Memory B cell (primary cell): ENCODE results near the gene GRAMD1B.

Experiments
- ATAC-seq: fragments of 150-1000 bp; cut with Tn5 transposase; 2 replicates; pipeline ENCODE4 v1.10.0; 2021; ENCODE audit warnings: low read depth, mild to moderate bottlenecking, moderate library complexity
- DNase-seq, 2 donors: peaks; one replicate each; pipeline ENCODE4 v3.0.0; 2022; ENCODE audit warnings: low spot score in 2 of 2
- H3K27ac Mint-ChIP-seq: one replicate; pipeline ENCODE4 v1.8.0; 2022; ENCODE audit warnings: mild to moderate bottlenecking, moderate library complexity, mixed read lengths
- H3K27me3 Mint-ChIP-seq: one replicate; pipeline ENCODE4 v1.8.0; 2022; ENCODE audit warnings: mixed read lengths
- H3K36me3 Mint-ChIP-seq: one replicate; pipeline ENCODE4 v1.8.0; 2022; ENCODE audit warnings: mild to moderate bottlenecking, mixed read lengths
- H3K4me1 Mint-ChIP-seq: one replicate; pipeline ENCODE4 v1.8.0; 2022; ENCODE audit warnings: mixed read lengths
- H3K4me3 Mint-ChIP-seq: one replicate; pipeline ENCODE4 v1.8.0; 2022; ENCODE audit warnings: mild to moderate bottlenecking, moderate library complexity, mixed read lengths
- H3K9me3 Mint-ChIP-seq: one replicate; pipeline ENCODE4 v1.8.0; 2022; ENCODE audit warnings: mixed read lengths

GRAMD1B gene

GRCh38 chr11:123405123-123405592 is 24.9 kb upstream of the GRAMD1B start:
- no peak for DNase-seq
- no peak overlapping the region for H3K27ac Mint-ChIP-seq
- H3K4me1 Mint-ChIP-seq, result no peaks in the 10 kb centered on the region

GRCh38 chr11:123406441-123407129 is 23.5 kb upstream of the GRAMD1B start:
- Mint-ChIP-seq H3K4me3 (no peak overlapping the region), H3K27ac (no peak overlapping the region), H3K36me3 (no peaks in the 10 kb centered on the region), H3K27me3 (peaks cover 8% of the 10 kb centered on the region), H3K9me3 (no peaks in the 10 kb centered on the region), H3K4me1 (no peaks in the 10 kb centered on the region)
- no peak for ATAC-seq
- no peak for DNase-seq

More at GRCh38 chr11:123405123-123405592, 24.9 kb upstream of the GRAMD1B start:
- no peak for ATAC-seq
- Mint-ChIP-seq H3K9me3 (no peaks in the 10 kb centered on the region), H3K36me3 (no peaks in the 10 kb centered on the region), H3K27me3 (peaks cover 8% of the 10 kb centered on the region), H3K4me3 (no peak overlapping the region)

- H3K9me3 Mint-ChIP-seq, result no peaks in the 10 kb centered on the region
Observed at GRCh38 chr11:123407130-123407995, 22.7 kb upstream of the GRAMD1B start.

GRCh38 chr11:123407996-123408597 is 22.0 kb upstream of the GRAMD1B start:
- Mint-ChIP-seq H3K27me3 (peaks cover 9% of the 10 kb centered on the region), H3K4me1 (no peaks in the 10 kb centered on the region), H3K4me3 (no peak overlapping the region), H3K27ac (no peak overlapping the region), H3K9me3 (no peaks in the 10 kb centered on the region), H3K36me3 (no peaks in the 10 kb centered on the region)
- ATAC-seq, result no peak
- no peak for DNase-seq

More at GRCh38 chr11:123407130-123407995, 22.7 kb upstream of the GRAMD1B start:
- H3K27me3 Mint-ChIP-seq, result peaks cover 8% of the 10 kb centered on the region
- H3K4me1 Mint-ChIP-seq, result no peaks in the 10 kb centered on the region
- ATAC-seq (peak; percentile 21), DNase-seq (no peak)
- H3K27ac Mint-ChIP-seq, result no peak overlapping the region
- no peak overlapping the region for H3K4me3 Mint-ChIP-seq
- no peaks in the 10 kb centered on the region for H3K36me3 Mint-ChIP-seq

GRCh38 chr11:123408619-123409455 is 21.2 kb upstream of the GRAMD1B start:
- Mint-ChIP-seq H3K27me3 (peaks cover 11% of the 10 kb centered on the region), H3K4me1 (no peaks in the 10 kb centered on the region), H3K4me3 (no peak overlapping the region), H3K9me3 (no peaks in the 10 kb centered on the region), H3K36me3 (no peaks in the 10 kb centered on the region), H3K27ac (no peak overlapping the region)
- DNase-seq (no peak), ATAC-seq (no peak)

- DNase-seq (no peak), ATAC-seq (no peak)
- Mint-ChIP-seq H3K27ac (no peak overlapping the region), H3K4me1 (no peaks in the 10 kb centered on the region), H3K27me3 (peaks cover 11% of the 10 kb centered on the region), H3K9me3 (no peaks in the 10 kb centered on the region), H3K36me3 (no peaks in the 10 kb centered on the region), H3K4me3 (no peak overlapping the region)
Observed at GRCh38 chr11:123409456-123410217, 20.4 kb upstream of the GRAMD1B start.

- peaks cover 7% of the 10 kb centered on the region for H3K27me3 Mint-ChIP-seq
- ATAC-seq (no peak), DNase-seq (no peak)
- H3K4me3 Mint-ChIP-seq, result no peak overlapping the region
- no peaks in the 10 kb centered on the region for H3K36me3 Mint-ChIP-seq
- H3K27ac Mint-ChIP-seq, result no peak overlapping the region
- H3K4me1 Mint-ChIP-seq, result no peaks in the 10 kb centered on the region
- no peaks in the 10 kb centered on the region for H3K9me3 Mint-ChIP-seq
Observed at GRCh38 chr11:123410218-123410549, 19.9 kb upstream of the GRAMD1B start.

GRCh38 chr11:123413636-123414035 is 16.4 kb upstream of the GRAMD1B start:
- H3K9me3 Mint-ChIP-seq, result no peaks in the 10 kb centered on the region
- ATAC-seq, result no peak
- H3K36me3 Mint-ChIP-seq, result no peaks in the 10 kb centered on the region
- no peak for DNase-seq
- peaks cover 9% of the 10 kb centered on the region for H3K27me3 Mint-ChIP-seq
- H3K4me3 Mint-ChIP-seq, result no peak overlapping the region
- H3K4me1 Mint-ChIP-seq, result no peaks in the 10 kb centered on the region
- no peak overlapping the region for H3K27ac Mint-ChIP-seq

- H3K9me3 Mint-ChIP-seq, result no peaks in the 10 kb centered on the region
- DNase-seq (no peak), ATAC-seq (no peak)
- peaks cover 7% of the 10 kb centered on the region for H3K27me3 Mint-ChIP-seq
- H3K27ac Mint-ChIP-seq, result no peak overlapping the region
- H3K36me3 Mint-ChIP-seq, result no peaks in the 10 kb centered on the region
- H3K4me1 Mint-ChIP-seq, result no peaks in the 10 kb centered on the region
- no peak overlapping the region for H3K4me3 Mint-ChIP-seq
Observed at GRCh38 chr11:123416566-123416965, 13.5 kb upstream of the GRAMD1B start.

GRCh38 chr11:123418351-123419114 is 11.5 kb upstream of the GRAMD1B start:
- ATAC-seq (no peak), DNase-seq (no peak)
- H3K4me3 Mint-ChIP-seq, result no peak overlapping the region
- peaks cover 6% of the 10 kb centered on the region for H3K27me3 Mint-ChIP-seq
- no peaks in the 10 kb centered on the region for H3K36me3 Mint-ChIP-seq
- no peak overlapping the region for H3K27ac Mint-ChIP-seq
- H3K4me1 Mint-ChIP-seq, result no peaks in the 10 kb centered on the region
- no peaks in the 10 kb centered on the region for H3K9me3 Mint-ChIP-seq

GRCh38 chr11:123419731-123420452 is 10.2 kb upstream of the GRAMD1B start:
- Mint-ChIP-seq H3K4me1 (no peaks in the 10 kb centered on the region), H3K4me3 (no peak overlapping the region), H3K36me3 (no peaks in the 10 kb centered on the region), H3K27ac (no peak overlapping the region), H3K27me3 (peaks cover 6% of the 10 kb centered on the region), H3K9me3 (no peaks in the 10 kb centered on the region)
- DNase-seq (no peak), ATAC-seq (no peak)

- ATAC-seq (no peak), DNase-seq (no peak)
- Mint-ChIP-seq H3K9me3 (no peaks in the 10 kb centered on the region), H3K27ac (no peak overlapping the region), H3K36me3 (no peaks in the 10 kb centered on the region), H3K27me3 (peaks cover 10% of the 10 kb centered on the region), H3K4me1 (no peaks in the 10 kb centered on the region), H3K4me3 (no peak overlapping the region)
Observed at GRCh38 chr11:123421589-123421988, 8.5 kb upstream of the GRAMD1B start.
